H1 (cell line): ENCODE measurements around the gene PRCP. TPM values are rescaled to one million over a fixed set of nuclear protein-coding genes. Genes with fewer than 3 reads are reported as not detected.

Experiments used
- CTCF ChIA-PET: fragments of 300-600 bp; sonication (Branson Sonifier 250); formaldehyde crosslinking; loops from one replicate; lab custom pipeline; 2021; ENCODE audit not compliant: partially characterized antibody; lab: Charles Lee
- POLR2A ChIA-PET: fragments of 300-600 bp; sonication (Branson Sonifier 250); formaldehyde crosslinking; loops from one replicate; lab custom pipeline; 2021; ENCODE audit warnings: inconsistent platforms; ENCODE audit not compliant: partially characterized antibody; lab: Charles Lee
- DNase-seq, 2 experiments: peaks; one replicate each; pipeline versions ENCODE4 v3.0.0 to v3.0.0-alpha.2; 2010 to 2022; ENCODE audit warnings: low spot score in 2 of 2, low read depth in 1 of 2, mixed read lengths in 1 of 2
- FAIRE-seq: peaks from 2 replicates; lab custom pipeline; 2011; peaks lifted over from hg19 to GRCh38; lab: Jason Lieb, UNC
- H2AFZ ChIP-seq: 2 replicates; pipeline ENCODE4 v1.8.1; 2012; ENCODE audit warnings: low read length, inconsistent platforms
- H2AK5ac ChIP-seq: 2 replicates; pipeline ENCODE4 v1.6.1; 2013; ENCODE audit warnings: low read depth, low read length
- H2BK120ac ChIP-seq: replicated peaks from 2 replicates; pipeline ENCODE3; 2013; ENCODE audit warnings: low read depth, low read length, inconsistent platforms
- H2BK12ac ChIP-seq: 2 replicates; pipeline ENCODE4 v1.6.1; 2013; ENCODE audit warnings: low read depth, low read length
- H2BK15ac ChIP-seq: 2 replicates; pipeline ENCODE4 v1.6.1; 2013; ENCODE audit warnings: low read length
- H2BK20ac ChIP-seq: 2 replicates; pipeline ENCODE4 v1.6.1; 2013; ENCODE audit warnings: low read length
- H2BK5ac ChIP-seq: 2 replicates; pipeline ENCODE4 v1.6.1; 2013; ENCODE audit warnings: low read depth, low read length
- H3K14ac ChIP-seq: 2 replicates; pipeline ENCODE4 v1.6.1; 2013; ENCODE audit warnings: inconsistent platforms; ENCODE audit not compliant: insufficient read length
- H3K18ac ChIP-seq: 2 replicates; pipeline ENCODE4 v1.6.1; 2013; ENCODE audit warnings: low read length; ENCODE audit errors: extremely low read depth
- H3K23ac ChIP-seq: 2 replicates; pipeline ENCODE4 v1.6.1; 2013; ENCODE audit warnings: inconsistent platforms; ENCODE audit not compliant: insufficient read length
- H3K23me2 ChIP-seq: 2 replicates; pipeline ENCODE4 v1.6.1; 2013; ENCODE audit warnings: low read depth, low read length
- H3K27ac ChIP-seq: 2 replicates; pipeline ENCODE4 v1.6.1; 2011; ENCODE audit warnings: low read depth, low read length, inconsistent platforms
- H3K27me3 ChIP-seq, 4 experiments: replicated peaks in 1 of 4; 1 replicate in 1 of 4; 2 replicates in 3 of 4; pipeline versions ENCODE4 v1.6.1 to v1.8.1; 2011 to 2013; ENCODE audit warnings: low read length in 3 of 4, mild to moderate bottlenecking in 3 of 4, inconsistent platforms in 2 of 4, mixed read lengths in 2 of 4, moderate library complexity in 1 of 4; ENCODE audit not compliant: control insufficient read depth in 3 of 4, insufficient read depth in 3 of 4; ENCODE audit errors: extremely low read depth in 1 of 4
- H3K36me3 ChIP-seq, 4 experiments: 2 replicates each; pipeline versions ENCODE4 v1.6.1 to v1.8.1; 2011 to 2013; ENCODE audit warnings: mild to moderate bottlenecking in 4 of 4, low read length in 3 of 4, moderate library complexity in 2 of 4, control low read depth in 1 of 4, inconsistent platforms in 1 of 4; ENCODE audit not compliant: insufficient read depth in 4 of 4, control insufficient read depth in 2 of 4
- H3K4ac ChIP-seq: replicated peaks from 2 replicates; pipeline ENCODE3; 2013; ENCODE audit warnings: low read length, low read depth, mixed read lengths, inconsistent platforms; ENCODE audit not compliant: insufficient read length
- H3K4me1 ChIP-seq, 4 experiments: replicated peaks in 1 of 4; 1 replicate in 1 of 4; 2 replicates in 3 of 4; pipeline versions ENCODE4 v1.6.1 to v1.8.1; 2011 to 2013; ENCODE audit warnings: low read length in 3 of 4, inconsistent platforms in 2 of 4, mixed read lengths in 1 of 4; ENCODE audit not compliant: insufficient read depth in 4 of 4, control insufficient read depth in 3 of 4
- H3K4me2 ChIP-seq, 2 experiments: 2 replicates each; pipeline versions ENCODE4 v1.6.1 to v1.8.1; 2011 to 2013; ENCODE audit warnings: low read depth in 2 of 2, low read length in 2 of 2, control low read depth in 1 of 2, inconsistent platforms in 1 of 2, mild to moderate bottlenecking in 1 of 2; ENCODE audit not compliant: insufficient read depth in 1 of 2
- H3K4me3 ChIP-seq, 4 experiments: fragments of 200-600, 300-600 bp in 1 of 4; sonication (generic), shearing (Covaris generic), sonication (Bioruptor Twin) in 1 of 4; 2 replicates each; pipeline versions ENCODE4 v1.5.1 to v1.8.1; 2011 to 2016; ENCODE audit warnings: low read length in 4 of 4, low read depth in 3 of 4, control low read depth in 2 of 4, inconsistent platforms in 2 of 4, mild to moderate bottlenecking in 2 of 4, mixed read lengths in 1 of 4, moderate library complexity in 1 of 4; ENCODE audit not compliant: insufficient read depth in 2 of 4; ENCODE audit errors: extremely low read depth in 1 of 4
- H3K56ac ChIP-seq: replicated peaks from 2 replicates; pipeline ENCODE3; 2013; ENCODE audit warnings: low read depth, mild to moderate bottlenecking, mixed read lengths, low read length, inconsistent platforms; ENCODE audit not compliant: insufficient read length
- H3K79me1 ChIP-seq: 2 replicates; pipeline ENCODE4 v1.6.1; 2013; ENCODE audit warnings: low read depth, low read length, control low read depth
- H3K79me2 ChIP-seq, 2 experiments: 2 replicates each; pipeline versions ENCODE4 v1.6.1 to v1.8.1; 2012 to 2013; ENCODE audit warnings: low read length in 2 of 2, mild to moderate bottlenecking in 2 of 2, inconsistent platforms in 1 of 2; ENCODE audit not compliant: insufficient read depth in 2 of 2, control insufficient read depth in 1 of 2
- H3K9ac ChIP-seq, 4 experiments: replicated peaks in 1 of 4; 1 replicate in 1 of 4; 2 replicates in 3 of 4; pipeline versions ENCODE4 v1.6.1 to v1.8.1; 2011 to 2013; ENCODE audit warnings: low read depth in 3 of 4, low read length in 3 of 4, control low read depth in 2 of 4, mild to moderate bottlenecking in 2 of 4, moderate library complexity in 2 of 4, inconsistent platforms in 1 of 4; ENCODE audit errors: extremely low read depth in 1 of 4
- H3K9me3 ChIP-seq, 2 experiments: 2 replicates each; pipeline versions ENCODE4 v1.6.1 to v1.8.1; 2012 to 2013; ENCODE audit warnings: mild to moderate bottlenecking in 2 of 2, moderate library complexity in 2 of 2, control low read depth in 1 of 2, inconsistent platforms in 1 of 2, low read depth in 1 of 2, low read length in 1 of 2, mixed read lengths in 1 of 2; ENCODE audit not compliant: insufficient read depth in 2 of 2
- H4K20me1 ChIP-seq, 2 experiments: replicated peaks in 1 of 2; 2 replicates each; pipeline versions ENCODE3 to v1.8.1; 2011 to 2013; ENCODE audit warnings: inconsistent platforms in 2 of 2, low read length in 2 of 2, mild to moderate bottlenecking in 1 of 2; ENCODE audit not compliant: insufficient read depth in 2 of 2, control insufficient read depth in 1 of 2
- H4K5ac ChIP-seq: 2 replicates; pipeline ENCODE4 v1.6.1; 2013; ENCODE audit warnings: low read length, low read depth, mixed read lengths, inconsistent platforms; ENCODE audit not compliant: insufficient read length
- H4K8ac ChIP-seq: 2 replicates; pipeline ENCODE4 v1.8.0; 2013; ENCODE audit warnings: mild to moderate bottlenecking, moderate library complexity, low read length, inconsistent platforms; ENCODE audit not compliant: insufficient read depth; ENCODE audit errors: extremely low read depth
- H4K91ac ChIP-seq: replicated peaks from 2 replicates; pipeline ENCODE3; 2013; ENCODE audit warnings: low read length, mixed read lengths, inconsistent platforms; ENCODE audit not compliant: insufficient read length
- CBX5 ChIP-seq: fragments of 300-800, 300-1000 bp; sonication (generic); IDR thresholded peaks from 2 replicates; pipeline ENCODE4 v1.7.1; 2016; ENCODE audit warnings: antibody characterized with exemption, low read length, low read depth
- KDM4A ChIP-seq: IDR thresholded peaks from one replicate; pipeline ENCODE4 v1.7.1; 2012; ENCODE audit warnings: low read depth, mild to moderate bottlenecking, moderate library complexity, low read length, inconsistent platforms; ENCODE audit not compliant: severe bottlenecking
- TAF7 ChIP-seq: optimal IDR thresholded peaks from 2 replicates; pipeline ENCODE3; 2011; ENCODE audit warnings: low read depth, mild to moderate bottlenecking, inconsistent platforms, low read length, moderate library complexity, borderline replicate concordance
- ZNF274 ChIP-seq: IDR thresholded peaks from 2 replicates; pipeline ENCODE4 v1.7.0; 2012; ENCODE audit warnings: low read length, borderline replicate concordance; ENCODE audit errors: extremely low read depth
- WGBS, 2 experiments: shearing (Covaris generic) in 1 of 2; methylation state at CpG; one replicate each; pipeline versions ENCODE4 v1.1.6 to v1.1.7; 2013 to 2015; ENCODE audit warnings: low lambda C conversion rate in 2 of 2, mixed read lengths in 2 of 2, inconsistent platforms in 1 of 2, low coverage in 1 of 2, missing lambda C conversion rate in 1 of 2; ENCODE audit not compliant: insufficient replicate concordance in 2 of 2, insufficient coverage in 1 of 2, insufficient read length in 1 of 2; ENCODE audit errors: extremely low coverage in 1 of 2, missing lambda C conversion rate in 1 of 2; 5-methylcytosine and 5-hydroxymethylcytosine counted together
- polyA plus RNA-seq, 7 experiments: library from polyadenylated mRNA; depleted of rRNA in 3 of 7; stranded (reverse) in 5 of 7; unstranded in 2 of 7; fragments of >200 nt in 5 of 7; fragments of 200-250 nt in 2 of 7; gene quantifications; 1 replicate in 5 of 7; 2 replicates in 1 of 7; 4 replicates in 1 of 7; pipeline versions ENCODE4 v1.2.1 to v1.2.3, GENCODE V29; 2011 to 2013; ENCODE audit warnings: missing spikeins in 2 of 7, mixed read lengths in 2 of 7
- total RNA-seq: library from RNA; stranded (reverse); fragmentation: NEBNext Ultra II Directional; extraction: Animal tissue kit (Norgen Biotek cat#: 25700); gene quantifications from 2 replicates; pipeline ENCODE4 v1.2.1, GENCODE V29; 2021

PRCP gene
- total and polyA plus RNA-seq, 2 of the 8 experiments (the other 6 are each of a cell fraction or from before 2014, with no cell fraction given): 63.8 to 84.4 TPM

DNA sequence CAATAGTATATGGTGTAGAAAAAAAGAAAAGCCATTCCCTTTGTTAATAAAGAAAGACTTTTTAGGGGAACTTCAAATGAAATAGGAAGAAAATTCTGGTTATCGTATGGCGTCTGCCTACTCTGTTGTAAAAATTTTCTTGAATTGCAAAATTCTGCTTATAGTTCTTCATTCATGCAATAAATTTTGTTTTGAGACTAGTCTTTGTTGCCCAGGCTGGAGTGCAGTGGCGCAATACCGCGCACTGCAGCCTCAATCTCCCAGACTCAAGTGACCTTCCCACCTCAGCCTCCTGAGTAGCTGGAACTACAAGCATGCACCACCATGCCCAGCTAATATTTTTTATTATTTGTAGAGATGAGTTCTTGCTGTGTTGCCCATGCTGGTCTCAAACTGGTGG lies 7.1 kb upstream of the PRCP start:
- H3K9me3 ChIP-seq: peaks cover 0 to 5% of the 10 kb centered on the region in 2 experiments; a peak in 1 of 4 replicates
- no peak overlapping the region for H3K14ac ChIP-seq
- no peak overlapping the region for H4K91ac ChIP-seq
- H3K36me3 ChIP-seq: peaks cover 2 to 6% (median 3%) of the 10 kb centered on the region in 4 experiments; a peak in 4 of 8 replicates
- H3K9ac ChIP-seq: no peak overlapping the region
- no peak overlapping the region for H3K23ac ChIP-seq
- no peak overlapping the region for H2BK5ac ChIP-seq
- no peak overlapping the region; a peak in 1 of 4 replicates for H3K4me2 ChIP-seq
- DNase-seq (no peak), FAIRE-seq (no peak)
- no peak overlapping the region for H2BK120ac ChIP-seq
- WGBS, 2 experiments: 82% methylated on average over 5 of the region's 5 CpGs; no CpG with 5 or more reads in 1 of the 2 experiments
- H4K20me1 ChIP-seq: peaks cover 3 to 4% of the 10 kb centered on the region in 2 experiments
- no peaks in the 10 kb centered on the region; the same call in none of the 2 replicates for H3K79me1 ChIP-seq
- H3K56ac ChIP-seq: no peak overlapping the region
- peaks cover 3 to 11% (median 7%) of the 10 kb centered on the region in 4 experiments; a peak in 4 of 7 replicates for H3K4me1 ChIP-seq
- H3K23me2 ChIP-seq: peaks cover 1% of the 10 kb centered on the region
- H2BK20ac ChIP-seq: no peak overlapping the region
- CTCF ChIA-PET: interaction anchor here (0.9 to 1.6 kb wide), 6 partner anchors 23 to 348 kb away, joined by 3 to 4 read pairs (median 4); no protein-coding TSS in a partner anchor
- H3K18ac ChIP-seq: no peak overlapping the region
- POLR2A ChIA-PET: interaction anchor here (1.6 kb wide), 1 partner anchor 39 kb away, joined by 3 read pairs; no protein-coding TSS in a partner anchor
- H4K8ac ChIP-seq: no peak overlapping the region
- H3K27me3 ChIP-seq: no peaks in the 10 kb centered on the region
- H3K27ac ChIP-seq: no peak overlapping the region
- H3K4me3 ChIP-seq: no peak overlapping the region
- H2BK12ac ChIP-seq: no peak overlapping the region
- H2AK5ac ChIP-seq: no peak overlapping the region
- H4K5ac ChIP-seq: no peak overlapping the region
- no peak overlapping the region for H2AFZ ChIP-seq
- H3K4ac ChIP-seq: no peak overlapping the region
- peaks cover 7 to 93% of the 10 kb centered on the region in 2 experiments for H3K79me2 ChIP-seq
- no peak overlapping the region for H2BK15ac ChIP-seq
- TF ChIP-seq KDM4A (no peak), TAF7 (no peak), CBX5 (no peak), ZNF274 (no peak)
- TF ChIP-seq, all 59 proteins: peak for 0
